A673 (cell line): ENCODE measurements around the gene GRIK5. TPM values are rescaled to one million over a fixed set of nuclear protein-coding genes. Genes with fewer than 3 reads are reported as not detected.

Source experiments
- BruUV-seq: library from RNA; stranded (reverse); fragments of 400-500 nt; replicated peaks from 2 replicates; lab custom pipeline; 2021; lab: Mats Ljungman, UMichigan
- CTCF ChIA-PET: fragments of 300-600 bp; sonication (Branson Sonifier 250); formaldehyde crosslinking; loops from one replicate; lab custom pipeline; 2022; ENCODE audit warnings: antibody characterized with exemption; lab: Charles Lee
- POLR2A ChIA-PET: fragments of 300-600 bp; sonication (Branson Sonifier 250); formaldehyde crosslinking; loops from one replicate; lab custom pipeline; 2022; ENCODE audit warnings: antibody characterized with exemption; ENCODE audit not compliant: low non-redundant PET; lab: Charles Lee
- DNase-seq: peaks from one replicate; pipeline ENCODE4 v3.0.0-alpha.2; 2015; ENCODE audit warnings: low spot score
- H3K27ac ChIP-seq: fragments of 200-600 bp; sonication (generic); 2 replicates; pipeline ENCODE4 v1.5.1; 2016; ENCODE audit warnings: mixed run types, low read depth, mild to moderate bottlenecking, mixed read lengths, antibody characterized with exemption, low read length; ENCODE audit not compliant: poor library complexity, severe bottlenecking
- H3K27me3 ChIP-seq: fragments of 200-600 bp; sonication (generic); replicated peaks from 2 replicates; pipeline ENCODE4 v1.6.1; 2017; ENCODE audit warnings: mixed run types, low read depth, mild to moderate bottlenecking, mixed read lengths, antibody characterized with exemption, low read length; ENCODE audit not compliant: insufficient read depth, poor library complexity
- H3K36me3 ChIP-seq: fragments of 200-600 bp; sonication (generic); 2 replicates; pipeline ENCODE4 v1.6.1; 2016; ENCODE audit warnings: mixed run types, mild to moderate bottlenecking, mixed read lengths, antibody characterized with exemption, low read length; ENCODE audit not compliant: insufficient read depth, poor library complexity, severe bottlenecking
- H3K4me1 ChIP-seq: fragments of 200-600 bp; sonication (generic); 2 replicates; pipeline ENCODE4 v1.6.1; 2017; ENCODE audit warnings: mixed run types, mild to moderate bottlenecking, mixed read lengths, antibody characterized with exemption, low read length; ENCODE audit not compliant: insufficient read depth, poor library complexity, severe bottlenecking
- H3K4me3 ChIP-seq: fragments of 200-600 bp; sonication (generic); 2 replicates; pipeline ENCODE4 v1.5.1; 2016; ENCODE audit warnings: low read depth, mixed run types, mild to moderate bottlenecking, mixed read lengths, low read length; ENCODE audit not compliant: poor library complexity, severe bottlenecking
- H3K9me3 ChIP-seq: fragments of 200-600 bp; sonication (generic); 2 replicates; pipeline ENCODE4 v1.6.1; 2016; ENCODE audit warnings: mixed run types, low read depth, mild to moderate bottlenecking, mixed read lengths, antibody characterized with exemption, low read length; ENCODE audit not compliant: poor library complexity, severe bottlenecking
- CTCF ChIP-seq: fragments of 300-800, 200-600 bp; sonication (generic); conservative IDR thresholded peaks from 2 replicates; pipeline ENCODE4 v1.5.1; 2017; ENCODE audit warnings: low read depth, mild to moderate bottlenecking, antibody characterized with exemption, low read length, moderate library complexity, mixed read lengths
- EZH2 ChIP-seq: fragments of 200-600 bp; sonication (generic); IDR thresholded peaks from 2 replicates; pipeline ENCODE4 v1.6.1; 2017; ENCODE audit warnings: borderline replicate concordance, low read depth, mild to moderate bottlenecking, mixed read lengths, antibody characterized with exemption, low read length; ENCODE audit not compliant: poor library complexity, severe bottlenecking
- intact Hi-C: fragments of 100-400 bp; cut with micrococcal nuclease; formaldehyde crosslinking; loops from one replicate; pipeline ENCODE4 v1.10.0; 2022; ENCODE audit not compliant: unreplicated experiment
- total RNA-seq: library from RNA; stranded (reverse); gene quantifications from 2 replicates; pipeline ENCODE4 v1.2.3, GENCODE V29; 2021

The GRIK5 gene
- total RNA-seq, 1 experiment from 2014 or later, result 24.0 TPM

- no peak for DNase-seq
These were observed 1.2 kb upstream of the GRIK5 start for GRCh38 chr19:42071247-42071646.

DNA sequence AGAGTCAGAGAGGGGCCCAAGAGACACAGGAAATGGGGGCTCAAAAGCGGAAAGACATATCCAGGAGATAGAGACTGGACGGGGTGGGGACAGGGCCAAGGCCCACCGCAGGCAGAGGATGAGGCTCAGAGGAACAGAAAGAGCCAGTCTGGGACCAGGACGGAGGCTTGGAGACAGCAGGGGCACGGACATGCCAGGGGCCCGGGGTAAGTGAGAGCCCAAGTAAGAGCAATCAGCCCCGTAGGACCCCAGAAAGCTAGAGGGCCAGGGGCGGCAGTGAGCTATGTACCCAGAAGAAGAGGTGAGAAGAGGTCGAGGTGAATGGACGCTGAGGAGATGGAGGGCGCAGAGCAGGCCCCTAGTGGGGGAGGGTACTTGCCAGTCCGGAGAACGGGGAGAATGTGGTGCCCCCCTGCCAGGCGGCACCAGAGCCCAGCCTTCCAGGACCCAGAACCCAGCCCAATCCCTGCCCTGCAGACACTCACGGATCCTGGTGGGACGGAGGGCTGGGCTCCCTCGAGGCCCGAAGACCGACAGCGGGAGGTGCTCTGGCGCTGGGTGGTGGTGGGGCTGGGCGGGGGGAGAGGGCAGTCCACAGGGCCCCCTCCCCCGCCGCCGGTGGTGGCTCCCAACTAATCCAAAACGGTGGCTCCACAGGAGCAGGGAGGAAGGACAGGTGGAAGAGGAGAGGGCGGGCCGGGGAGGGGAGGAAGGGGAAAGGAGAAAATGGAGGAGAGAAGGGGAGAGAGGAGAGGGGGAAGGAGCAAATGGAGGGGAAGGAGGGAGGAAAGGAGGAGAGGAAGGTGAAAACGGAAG, 1.0 kb downstream of the GRIK5 start:
- no peak for DNase-seq
- H3K27me3 ChIP-seq, result no peaks in the 10 kb centered on the region
- intact Hi-C loops, result no loop called here
- H3K27ac ChIP-seq, result peak overlapping the region; percentile 75
- TF ChIP-seq EZH2, result no peak
- TF ChIP-seq CTCF, result no peak
- CTCF ChIA-PET, result interaction anchor here (0.6 kb wide), 1 partner anchor 72 kb away, joined by 17 read pairs; no protein-coding TSS in a partner anchor
- BruUV-seq, result no TSS peak
- POLR2A ChIA-PET, result no interaction called here
- peak overlapping the region; percentile 55 for H3K4me3 ChIP-seq
- H3K36me3 ChIP-seq, result peaks cover 8% of the 10 kb centered on the region
- no peaks in the 10 kb centered on the region for H3K9me3 ChIP-seq
- peaks cover 16% of the 10 kb centered on the region for H3K4me1 ChIP-seq

More at GRCh38 chr19:42071247-42071646, 1.2 kb upstream of the GRIK5 start:
- Histone ChIP-seq H3K4me1 (peaks cover 20% of the 10 kb centered on the region), H3K9me3 (no peaks in the 10 kb centered on the region), H3K36me3 (no peaks in the 10 kb centered on the region), H3K27ac (no peak overlapping the region), H3K27me3 (no peaks in the 10 kb centered on the region), H3K4me3 (no peak overlapping the region)
- BruUV-seq, result no TSS peak
- ChIA-PET CTCF (interaction anchor here (0.6 kb wide), 1 partner anchor 37 kb away, joined by 3 read pairs; no protein-coding TSS in a partner anchor), POLR2A (interaction anchor here (0.6 kb wide), 1 partner anchor 1453 kb away, joined by 3 read pairs; no protein-coding TSS in a partner anchor)
- TF ChIP-seq CTCF (no peak), EZH2 (no peak)
- intact Hi-C loops, result no loop called here

DNA sequence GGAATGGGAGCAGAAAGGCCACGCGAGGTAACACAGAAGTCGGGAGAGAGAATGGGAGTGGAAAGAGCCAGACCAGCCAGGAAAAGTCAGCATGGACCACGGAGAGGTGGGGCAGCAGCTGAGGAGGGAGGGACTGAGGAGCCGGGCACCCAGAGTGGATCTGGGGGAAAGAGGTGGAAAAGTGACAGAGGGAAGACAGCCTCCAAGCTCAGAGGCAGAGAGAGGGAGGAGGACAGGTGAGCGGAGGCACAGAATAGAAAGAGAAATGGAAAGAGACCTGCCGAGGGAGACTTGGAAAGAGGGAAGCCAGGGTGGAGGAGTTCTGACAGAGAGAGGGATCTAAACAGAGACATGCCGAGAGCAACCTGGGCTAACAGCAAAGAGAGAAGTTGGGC, 1.6 kb downstream of the GRIK5 start:
- TF ChIP-seq EZH2, result no peak
- no peak for TF ChIP-seq CTCF
- no TSS peak for BruUV-seq
- Histone ChIP-seq H3K4me3 (peak overlapping the region; percentile 55), H3K27ac (peak overlapping the region; percentile 75), H3K36me3 (peaks cover 8% of the 10 kb centered on the region), H3K4me1 (peaks cover 16% of the 10 kb centered on the region), H3K27me3 (no peaks in the 10 kb centered on the region), H3K9me3 (no peaks in the 10 kb centered on the region)
- no peak for DNase-seq
- ChIA-PET CTCF (no interaction called here), POLR2A (interaction anchor here (0.5 kb wide), 1 partner anchor 111 kb away, joined by 3 read pairs; no protein-coding TSS in a partner anchor)
- intact Hi-C loops, result no loop called here
